NB4 (cell line): ENCODE data around the gene ZFPM1.
"Not testable (repeated sequence)": the region's sequence is repeated elsewhere in the genome, so short reads cannot be mapped to it uniquely, and the experiment has no call there.

ENCODE experiments used
- DNase-seq: peaks from one replicate; pipeline ENCODE4 v3.0.0; 2010; ENCODE audit warnings: low read depth
- H3K4me3 ChIP-seq: one replicate; pipeline ENCODE4 v1.5.1; 2011; ENCODE audit warnings: mild to moderate bottlenecking, low read depth, low read length, moderate library complexity
- MAX ChIP-seq: IDR thresholded peaks from 2 replicates; pipeline ENCODE4 v1.6.1; 2011; ENCODE audit warnings: low read depth, low read length
- MYC ChIP-seq: IDR thresholded peaks from 2 replicates; pipeline ENCODE4 v1.6.1; 2011; ENCODE audit warnings: low read depth, low read length
- POLR2A ChIP-seq: IDR thresholded peaks from 2 replicates; pipeline ENCODE4 v1.6.1; 2011; ENCODE audit warnings: mild to moderate bottlenecking; ENCODE audit not compliant: insufficient read length; ENCODE audit errors: extremely low read depth
- TF ChIP-seq, protein P1 (sequence below): IDR thresholded peaks from one replicate; pipeline ENCODE4 v1.5.1; 2012; ENCODE audit warnings: low read depth, low read length

ZFPM1 gene

DNA sequence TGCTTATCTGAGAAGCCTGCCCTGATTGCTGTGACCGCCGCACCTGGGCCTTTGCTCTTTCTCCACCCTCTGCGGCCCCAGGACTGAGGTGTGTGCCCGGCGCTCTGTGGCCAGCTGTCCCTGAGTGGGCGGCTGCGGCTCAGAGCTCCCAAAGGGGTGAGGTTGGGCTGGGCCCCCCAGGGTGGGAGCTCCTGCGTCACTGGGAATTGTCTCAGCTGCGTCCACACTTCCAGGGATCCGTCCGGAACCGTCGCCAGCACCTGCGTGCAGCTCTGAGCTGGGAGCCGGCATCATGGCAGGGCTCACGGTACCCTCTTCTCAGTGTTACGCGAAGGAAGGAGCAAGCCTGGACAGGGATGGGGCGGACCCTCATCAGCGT, 46.0 kb upstream of the ZFPM1 start:
- TF ChIP-seq MYC, result no peak
- TF ChIP-seq POLR2A, result no peak
- TF ChIP-seq, protein P1, sequence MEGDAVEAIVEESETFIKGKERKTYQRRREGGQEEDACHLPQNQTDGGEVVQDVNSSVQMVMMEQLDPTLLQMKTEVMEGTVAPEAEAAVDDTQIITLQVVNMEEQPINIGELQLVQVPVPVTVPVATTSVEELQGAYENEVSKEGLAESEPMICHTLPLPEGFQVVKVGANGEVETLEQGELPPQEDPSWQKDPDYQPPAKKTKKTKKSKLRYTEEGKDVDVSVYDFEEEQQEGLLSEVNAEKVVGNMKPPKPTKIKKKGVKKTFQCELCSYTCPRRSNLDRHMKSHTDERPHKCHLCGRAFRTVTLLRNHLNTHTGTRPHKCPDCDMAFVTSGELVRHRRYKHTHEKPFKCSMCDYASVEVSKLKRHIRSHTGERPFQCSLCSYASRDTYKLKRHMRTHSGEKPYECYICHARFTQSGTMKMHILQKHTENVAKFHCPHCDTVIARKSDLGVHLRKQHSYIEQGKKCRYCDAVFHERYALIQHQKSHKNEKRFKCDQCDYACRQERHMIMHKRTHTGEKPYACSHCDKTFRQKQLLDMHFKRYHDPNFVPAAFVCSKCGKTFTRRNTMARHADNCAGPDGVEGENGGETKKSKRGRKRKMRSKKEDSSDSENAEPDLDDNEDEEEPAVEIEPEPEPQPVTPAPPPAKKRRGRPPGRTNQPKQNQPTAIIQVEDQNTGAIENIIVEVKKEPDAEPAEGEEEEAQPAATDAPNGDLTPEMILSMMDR, result no peak
- no peak for TF ChIP-seq MAX
- no peak overlapping the region for H3K4me3 ChIP-seq
- no peak for DNase-seq

DNA sequence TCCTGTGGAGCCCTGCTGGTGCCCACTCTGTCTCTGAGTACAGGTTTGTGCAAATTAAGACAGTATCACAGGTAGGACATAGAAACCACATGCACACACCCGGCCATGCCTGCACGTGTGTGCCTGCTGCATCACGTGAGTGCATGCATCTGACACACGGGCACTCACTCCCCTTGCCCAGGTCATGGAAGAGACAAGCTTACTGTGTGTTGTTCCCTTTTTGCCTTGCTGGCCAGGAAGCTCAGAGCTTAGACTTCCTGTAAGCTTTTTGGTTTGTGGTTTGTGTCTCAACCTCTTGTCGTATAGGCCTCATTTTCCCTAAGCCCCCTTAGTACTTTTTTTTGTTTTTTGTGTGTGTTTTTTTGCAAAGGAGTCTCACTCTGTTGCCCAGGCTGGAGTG, 45.3 kb upstream of the ZFPM1 start:
- no peak overlapping the region for H3K4me3 ChIP-seq
- TF ChIP-seq MAX (peak; percentile 89), POLR2A (no peak), MYC (peak; percentile 59; the same call in 1 of the 2 replicates)
- DNase-seq, result peak; percentile 86

DNA sequence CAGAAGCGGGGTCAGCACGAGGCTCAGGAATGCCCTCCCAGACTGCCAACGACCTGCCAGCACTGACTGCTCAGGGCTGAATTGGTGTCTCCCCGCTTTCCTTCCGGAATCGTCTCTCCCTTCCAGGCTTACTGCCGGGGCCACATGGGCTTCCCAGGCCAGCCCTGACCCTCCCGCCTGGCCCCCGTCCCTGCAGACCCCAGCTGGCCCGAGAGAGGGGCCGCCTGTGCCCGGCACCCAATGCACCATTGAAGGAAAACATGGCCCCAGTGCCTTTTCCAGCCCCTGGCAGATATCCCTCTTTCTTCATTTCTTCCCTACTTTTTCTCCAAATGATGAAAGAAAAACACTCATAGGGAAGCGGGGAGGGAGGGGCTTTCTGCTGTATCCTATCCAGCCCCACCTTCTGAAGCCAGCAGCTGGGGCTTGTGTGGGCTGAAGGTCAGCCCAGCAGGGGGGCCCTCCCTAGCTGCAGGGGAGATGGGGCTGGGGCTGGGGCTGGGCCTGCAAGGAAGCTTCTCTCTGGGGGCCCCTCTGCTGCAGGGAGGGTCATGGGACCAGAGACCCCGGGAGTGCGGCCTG, 44.4 kb upstream of the ZFPM1 start:
- peak; percentile 31 for DNase-seq
- H3K4me3 ChIP-seq, result no peak overlapping the region
- TF ChIP-seq, protein P1, result no peak
- TF ChIP-seq MAX (no peak), POLR2A (no peak)

DNA sequence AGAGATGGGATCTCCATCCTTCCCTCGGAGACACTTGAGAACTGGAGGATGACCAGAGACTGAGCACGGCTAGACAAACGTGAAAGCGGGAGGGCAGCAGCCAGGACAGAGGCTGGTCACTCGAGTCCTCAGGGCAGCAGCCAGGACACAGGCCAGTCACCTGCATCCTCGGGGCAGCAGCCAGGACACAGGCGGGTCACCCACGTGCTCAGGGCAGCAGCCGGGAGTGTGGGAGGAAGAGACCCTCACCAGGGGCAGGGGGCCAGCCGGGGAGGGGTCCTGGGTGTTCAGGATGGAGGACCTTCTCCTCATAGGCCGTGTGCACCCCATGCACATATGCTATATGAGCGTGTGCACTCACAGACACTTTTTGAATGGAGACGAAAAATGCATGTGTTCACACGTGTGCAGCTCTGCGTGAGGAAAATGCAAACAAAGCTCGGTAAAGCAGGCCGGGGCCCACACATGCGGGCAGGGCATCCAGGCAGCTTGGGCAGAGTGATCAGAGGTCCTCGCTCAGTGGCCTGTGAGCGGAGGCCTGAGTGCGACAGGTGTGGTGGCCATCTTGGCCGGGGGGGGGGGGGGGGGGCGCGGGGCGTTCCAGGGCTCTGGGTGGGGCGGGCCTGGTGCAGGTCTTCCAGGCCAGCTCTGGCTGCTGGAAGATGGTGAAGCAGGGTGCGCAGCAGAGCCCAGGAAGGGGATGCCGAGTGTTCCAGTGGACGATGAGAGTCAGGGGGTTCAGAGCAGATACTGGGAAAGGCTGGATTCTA, 43.6 kb upstream of the ZFPM1 start:
- no peak for DNase-seq
- no peak overlapping the region for H3K4me3 ChIP-seq
- TF ChIP-seq, protein P1, result no peak
- TF ChIP-seq MYC, result no peak
- no peak for TF ChIP-seq POLR2A
- TF ChIP-seq MAX, result no peak

DNA sequence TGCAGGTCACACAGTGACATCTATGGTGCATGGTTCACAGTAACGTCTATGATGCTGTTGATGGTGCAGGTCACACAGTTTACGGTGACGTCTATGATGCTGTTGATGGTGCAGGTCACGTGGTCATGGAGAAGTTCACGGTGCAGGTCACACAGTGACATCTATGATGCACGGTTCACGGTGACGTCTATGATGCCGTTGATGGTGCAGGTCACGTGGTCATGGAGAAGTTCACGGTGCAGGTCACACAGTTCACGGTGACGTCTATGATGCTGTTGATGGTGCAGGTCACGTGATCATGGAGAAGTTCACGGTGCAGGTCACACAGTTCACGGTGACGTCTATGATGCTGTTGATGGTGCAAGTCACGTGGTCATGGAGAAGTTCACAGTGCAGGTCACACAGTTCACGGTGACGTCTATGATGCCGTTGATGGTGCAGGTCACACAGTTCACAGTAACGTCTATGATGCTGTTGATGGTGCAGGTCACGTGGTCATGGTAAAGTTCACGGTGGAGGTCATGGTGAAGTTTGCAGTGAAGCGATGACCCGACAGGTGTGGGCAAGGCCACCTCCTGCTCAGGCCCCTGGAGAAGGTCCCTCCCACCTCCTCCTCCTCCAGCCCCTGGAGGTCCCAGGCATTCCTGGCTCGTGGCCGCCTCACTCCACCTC, 42.6 kb upstream of the ZFPM1 start:
- DNase-seq, H3K4me3 ChIP-seq: not testable (repeated sequence)

- no peak for TF ChIP-seq POLR2A
- TF ChIP-seq, protein P1, result no peak
- no peak for DNase-seq
- no peak overlapping the region for H3K4me3 ChIP-seq
Measured at GRCh38 chr16:88411951-88412576, 41.0 kb upstream of the ZFPM1 start.
